Measurements from ENCODE around the gene ZC3H12D.
"Not testable (repeated sequence)": the region's sequence is repeated elsewhere in the genome, so short reads cannot be mapped to it uniquely, and the experiment has no call there.

Gene ZC3H12D

DNA sequence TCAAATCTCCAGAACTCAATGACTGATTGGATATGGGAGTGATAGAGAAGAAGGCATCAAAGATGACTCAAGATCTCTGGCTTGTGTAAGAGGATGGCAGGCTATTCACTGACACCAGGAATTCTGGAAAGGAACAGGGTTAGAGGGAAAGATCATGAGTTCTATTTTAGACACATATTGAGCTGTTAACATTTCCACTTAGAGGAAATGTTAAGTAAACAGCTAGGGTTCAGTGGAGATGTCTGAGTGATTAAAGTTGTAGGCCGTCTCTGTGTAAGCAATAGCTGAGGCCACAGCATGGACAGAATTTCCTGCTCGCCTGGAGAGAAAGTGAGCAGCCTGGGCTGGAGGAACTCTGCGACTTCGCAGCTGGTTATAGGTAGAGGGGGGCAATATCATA, 21.0 kb downstream of the ZC3H12D start:
- H2AK5ac ChIP-seq (ENCODE audit: low read depth, low read length) = no peak overlapping the region
- H3K23ac ChIP-seq (ENCODE audit: low read depth, low read length, poor library complexity) = no peak overlapping the region
- WGBS, 2 donors (ENCODE audit: extremely low coverage in 2 of 2, insufficient read length in 2 of 2, insufficient replicate concordance in 1 of 2) = no CpG with 5 or more reads among the region's 4 CpGs
- no peaks in the 10 kb centered on the region for H3K79me1 ChIP-seq (ENCODE audit: low read depth, low read length)
- H3K18ac ChIP-seq (ENCODE audit: low read length) = no peak overlapping the region
- H3K14ac ChIP-seq (ENCODE audit: low read length) = no peak overlapping the region
- no peaks in the 10 kb centered on the region for H3K4me1 ChIP-seq (ENCODE audit: control insufficient read depth in 2 of 2, insufficient read depth in 1 of 2, low read depth in 1 of 2, low read length in 2 of 2)
- H3K9me3 ChIP-seq (replicated peaks in 1 of 2; ENCODE audit: control insufficient read depth in 2 of 2, insufficient read depth in 1 of 2, low read depth in 1 of 2, low read length in 2 of 2) = no peaks in the 10 kb centered on the region
- H4K91ac ChIP-seq (ENCODE audit: low read depth, low read length, poor library complexity) = no peak overlapping the region
- no peak overlapping the region for H2BK15ac ChIP-seq (ENCODE audit: low read length)
- no peaks in the 10 kb centered on the region for H3K36me3 ChIP-seq (replicated peaks in 1 of 2; ENCODE audit: control insufficient read depth in 2 of 2, insufficient read depth in 2 of 2, low read length in 2 of 2)
- no peak overlapping the region for H3K27ac ChIP-seq (replicated peaks; ENCODE audit: low read length)
- H2BK120ac ChIP-seq (ENCODE audit: low read depth, low read length) = no peak overlapping the region
- H2AFZ ChIP-seq (ENCODE audit: low read length) = no peak overlapping the region
- no peaks in the 10 kb centered on the region for H3K27me3 ChIP-seq (ENCODE audit: control insufficient read depth in 3 of 3, insufficient read depth in 3 of 3, low read depth in 1 of 3, low read length in 3 of 3)
- H3K4ac ChIP-seq (ENCODE audit: low read length) = no peak overlapping the region
- H3K9ac ChIP-seq (ENCODE audit: low read depth, low read length, poor library complexity) = no peak overlapping the region
- H3K4me2 ChIP-seq (ENCODE audit: insufficient read depth, low read length, poor library complexity, severe bottlenecking) = no peak overlapping the region
- no peak overlapping the region for H4K8ac ChIP-seq (ENCODE audit: low read depth, low read length)
- H2BK5ac ChIP-seq (ENCODE audit: low read length) = no peak overlapping the region
- no peak overlapping the region for H2BK12ac ChIP-seq (ENCODE audit: low read length)
- DNase-seq (ENCODE audit: low spot score) = no peak
- no peak overlapping the region for H3K4me3 ChIP-seq (ENCODE audit: low read length in 2 of 2)

GRCh38 chr6:149462712-149463111, 22.1 kb downstream of the ZC3H12D start:
- H3K4ac ChIP-seq (ENCODE audit: low read length); H3K4me3 ChIP-seq (ENCODE audit: low read length in 2 of 2); H3K27ac ChIP-seq (replicated peaks; ENCODE audit: low read length); H3K14ac ChIP-seq (ENCODE audit: low read length); H3K9me3 ChIP-seq (replicated peaks in 1 of 2; ENCODE audit: control insufficient read depth in 2 of 2, insufficient read depth in 1 of 2, low read depth in 1 of 2, low read length in 2 of 2); H3K4me1 ChIP-seq (ENCODE audit: control insufficient read depth in 2 of 2, insufficient read depth in 1 of 2, low read depth in 1 of 2, low read length in 2 of 2); H4K8ac ChIP-seq (ENCODE audit: low read depth, low read length); H3K18ac ChIP-seq (ENCODE audit: low read length); H2BK5ac ChIP-seq (ENCODE audit: low read length); H2AFZ ChIP-seq (ENCODE audit: low read length); H2BK12ac ChIP-seq (ENCODE audit: low read length); H3K4me2 ChIP-seq (ENCODE audit: insufficient read depth, low read length, poor library complexity, severe bottlenecking); H3K27me3 ChIP-seq (ENCODE audit: control insufficient read depth in 3 of 3, insufficient read depth in 3 of 3, low read depth in 1 of 3, low read length in 3 of 3); H3K36me3 ChIP-seq (replicated peaks in 1 of 2; ENCODE audit: control insufficient read depth in 2 of 2, insufficient read depth in 2 of 2, low read length in 2 of 2); H3K9ac ChIP-seq (ENCODE audit: low read depth, low read length, poor library complexity); H2BK15ac ChIP-seq (ENCODE audit: low read length); H4K91ac ChIP-seq (ENCODE audit: low read depth, low read length, poor library complexity); H3K23ac ChIP-seq (ENCODE audit: low read depth, low read length, poor library complexity); H2BK120ac ChIP-seq (ENCODE audit: low read depth, low read length); H3K79me1 ChIP-seq (ENCODE audit: low read depth, low read length); H2AK5ac ChIP-seq (ENCODE audit: low read depth, low read length); DNase-seq (ENCODE audit: low spot score): not testable (repeated sequence)
- WGBS, 2 donors (ENCODE audit: extremely low coverage in 2 of 2, insufficient read length in 2 of 2, insufficient replicate concordance in 1 of 2) = no CpG with 5 or more reads among the region's 7 CpGs

DNA sequence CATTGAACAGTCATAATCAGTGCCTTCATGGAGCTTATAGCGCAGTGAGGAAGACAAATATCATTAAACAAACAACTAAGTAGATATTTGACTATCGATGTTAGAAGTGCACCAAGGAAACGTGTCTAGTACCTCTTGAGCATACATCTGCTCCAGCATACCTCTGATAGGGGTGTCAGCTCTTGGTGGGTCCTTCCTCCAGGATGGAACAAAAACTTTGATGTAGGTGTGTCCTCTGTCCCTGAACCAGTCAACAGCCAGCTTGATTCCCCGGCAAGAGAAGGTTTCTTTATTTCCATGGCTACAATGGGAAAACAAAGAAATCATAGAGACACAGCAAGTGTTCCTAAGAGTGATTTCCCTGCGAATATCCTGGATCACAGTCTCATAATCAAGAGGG, 23.1 kb downstream of the ZC3H12D start:
- Histone ChIP-seq H3K4me3 (ENCODE audit: low read length in 2 of 2) (no peak overlapping the region), H3K4me2 (ENCODE audit: insufficient read depth, low read length, poor library complexity, severe bottlenecking) (no peak overlapping the region), H3K9me3 (replicated peaks in 1 of 2; ENCODE audit: control insufficient read depth in 2 of 2, insufficient read depth in 1 of 2, low read depth in 1 of 2, low read length in 2 of 2) (no peaks in the 10 kb centered on the region), H2BK120ac (ENCODE audit: low read depth, low read length) (no peak overlapping the region), H2BK12ac (ENCODE audit: low read length) (no peak overlapping the region), H2BK5ac (ENCODE audit: low read length) (no peak overlapping the region), H3K4ac (ENCODE audit: low read length) (no peak overlapping the region), H3K4me1 (ENCODE audit: control insufficient read depth in 2 of 2, insufficient read depth in 1 of 2, low read depth in 1 of 2, low read length in 2 of 2) (no peaks in the 10 kb centered on the region), H3K27me3 (ENCODE audit: control insufficient read depth in 3 of 3, insufficient read depth in 3 of 3, low read depth in 1 of 3, low read length in 3 of 3) (no peaks in the 10 kb centered on the region), H3K23ac (ENCODE audit: low read depth, low read length, poor library complexity) (no peak overlapping the region), H3K79me1 (ENCODE audit: low read depth, low read length) (no peaks in the 10 kb centered on the region), H4K8ac (ENCODE audit: low read depth, low read length) (no peak overlapping the region), H2AK5ac (ENCODE audit: low read depth, low read length) (no peak overlapping the region), H3K18ac (ENCODE audit: low read length) (no peak overlapping the region), H3K14ac (ENCODE audit: low read length) (no peak overlapping the region), H2BK15ac (ENCODE audit: low read length) (no peak overlapping the region), H3K27ac (replicated peaks; ENCODE audit: low read length) (no peak overlapping the region), H3K9ac (ENCODE audit: low read depth, low read length, poor library complexity) (no peak overlapping the region), H4K91ac (ENCODE audit: low read depth, low read length, poor library complexity) (no peak overlapping the region), H2AFZ (ENCODE audit: low read length) (no peak overlapping the region), H3K36me3 (replicated peaks in 1 of 2; ENCODE audit: control insufficient read depth in 2 of 2, insufficient read depth in 2 of 2, low read length in 2 of 2) (no peaks in the 10 kb centered on the region)
- DNase-seq (ENCODE audit: low spot score) = no peak
- WGBS, 2 donors (ENCODE audit: extremely low coverage in 2 of 2, insufficient read length in 2 of 2, insufficient replicate concordance in 1 of 2) = no CpG with 5 or more reads among the region's 5 CpGs

DNA sequence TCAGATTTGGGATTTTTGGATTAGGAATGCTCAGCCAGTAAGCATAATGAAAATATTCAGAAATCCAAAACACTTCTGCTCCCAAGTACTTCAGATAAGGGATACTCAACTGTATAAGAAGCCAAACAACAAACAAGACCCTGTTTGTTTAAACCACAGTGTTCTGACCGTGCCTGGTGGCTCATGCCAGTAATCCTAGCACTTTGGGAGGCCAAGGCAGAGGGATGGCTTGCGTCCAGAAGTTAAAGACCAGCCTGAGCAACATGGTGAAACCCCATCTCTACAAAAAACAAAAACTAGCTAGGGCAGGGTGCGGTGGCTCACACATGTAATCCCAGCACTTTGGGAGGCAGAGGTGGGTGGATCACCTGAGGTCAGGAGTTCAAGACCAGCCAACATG, 24.6 kb downstream of the ZC3H12D start:
- H3K27ac ChIP-seq (replicated peaks; ENCODE audit: low read length); H3K4me3 ChIP-seq (ENCODE audit: low read length in 2 of 2); H2BK12ac ChIP-seq (ENCODE audit: low read length); H3K9me3 ChIP-seq (replicated peaks in 1 of 2; ENCODE audit: control insufficient read depth in 2 of 2, insufficient read depth in 1 of 2, low read depth in 1 of 2, low read length in 2 of 2); H2BK15ac ChIP-seq (ENCODE audit: low read length); DNase-seq (ENCODE audit: low spot score); H3K14ac ChIP-seq (ENCODE audit: low read length); H3K9ac ChIP-seq (ENCODE audit: low read depth, low read length, poor library complexity); H3K27me3 ChIP-seq (ENCODE audit: control insufficient read depth in 3 of 3, insufficient read depth in 3 of 3, low read depth in 1 of 3, low read length in 3 of 3); H3K4me1 ChIP-seq (ENCODE audit: control insufficient read depth in 2 of 2, insufficient read depth in 1 of 2, low read depth in 1 of 2, low read length in 2 of 2); H3K36me3 ChIP-seq (replicated peaks in 1 of 2; ENCODE audit: control insufficient read depth in 2 of 2, insufficient read depth in 2 of 2, low read length in 2 of 2); H4K8ac ChIP-seq (ENCODE audit: low read depth, low read length); H2AK5ac ChIP-seq (ENCODE audit: low read depth, low read length); H3K18ac ChIP-seq (ENCODE audit: low read length); H3K23ac ChIP-seq (ENCODE audit: low read depth, low read length, poor library complexity); H2AFZ ChIP-seq (ENCODE audit: low read length); H3K4ac ChIP-seq (ENCODE audit: low read length); H4K91ac ChIP-seq (ENCODE audit: low read depth, low read length, poor library complexity); H3K4me2 ChIP-seq (ENCODE audit: insufficient read depth, low read length, poor library complexity, severe bottlenecking); H3K79me1 ChIP-seq (ENCODE audit: low read depth, low read length); H2BK5ac ChIP-seq (ENCODE audit: low read length); H2BK120ac ChIP-seq (ENCODE audit: low read depth, low read length): not testable (repeated sequence)
- WGBS, 2 donors (ENCODE audit: extremely low coverage in 2 of 2, insufficient read length in 2 of 2, insufficient replicate concordance in 1 of 2) = no CpG with 5 or more reads among the region's 3 CpGs
